Measurements from ENCODE around the gene ALPG. TPM values are rescaled to one million over a fixed set of nuclear protein-coding genes. Genes with fewer than 3 reads are reported as not detected.
A peak's percentile ranks its signal among the peaks of the same experiment; 100 is the strongest.

The ALPG gene
- total and polyA plus RNA-seq, 2 of the 4 experiments (the other 2 are of a cell fraction): not detected

- TF ChIP-seq MAFK (IDR thresholded peaks at IDR 0.05; ENCODE audit: low read depth, low read length) (no peak), RCOR1 (IDR thresholded peaks at IDR 0.05; ENCODE audit: insufficient replicate concordance, low read length) (no peak), POLR2A (IDR thresholded peaks at IDR 0.05; ENCODE audit: low read depth, low read length) (no peak), FOS (IDR thresholded peaks at IDR 0.05; ENCODE audit: low read depth, low read length) (no peak)
- Histone ChIP-seq H3K9me1 (ENCODE audit: insufficient read depth, low read length) (no peaks in the 10 kb centered on the region), H3K79me1 (ENCODE audit: low read depth in 1 of 2, low read length in 2 of 2) (no peaks in the 10 kb centered on the region), H2BK5ac (ENCODE audit: low read depth, low read length, poor library complexity, severe bottlenecking) (no peak overlapping the region), H3K36me3 (ENCODE audit: control insufficient read depth, insufficient read depth, low read length) (no peaks in the 10 kb centered on the region), H3K4me2 (ENCODE audit: low read depth, low read length) (no peak overlapping the region), H2AK9ac (replicated peaks; ENCODE audit: low read depth, low read length, poor library complexity) (no peak overlapping the region), H3K56ac (ENCODE audit: extremely low read depth, insufficient read depth, low read length) (no peak overlapping the region), H3K27ac (ENCODE audit: insufficient read depth, low read length) (no peak overlapping the region), H2BK15ac (ENCODE audit: low read depth, low read length) (no peak overlapping the region), H3K23ac (ENCODE audit: low read depth, low read length) (no peak overlapping the region), H3K4me3 (ENCODE audit: insufficient read depth, low read depth, low read length) (no peak overlapping the region), H4K8ac (ENCODE audit: low read depth in 2 of 2, low read length in 2 of 2) (no peak overlapping the region), H3K9me3 (ENCODE audit: control insufficient read depth, insufficient read depth, low read length) (peaks cover 2% of the 10 kb centered on the region; the same call in 1 of the 2 replicates), H4K91ac (ENCODE audit: insufficient read depth, low read depth, low read length) (no peak overlapping the region), H3K4ac (ENCODE audit: low read depth, low read length) (no peak overlapping the region), H2BK20ac (ENCODE audit: low read depth, low read length) (no peak overlapping the region), H3K9ac (ENCODE audit: low read depth, low read length) (no peak overlapping the region), H4K20me1 (ENCODE audit: insufficient read depth, low read length) (no peaks in the 10 kb centered on the region; the same call in 1 of the 2 replicates), H4K5ac (ENCODE audit: low read depth, low read length) (no peak overlapping the region), H2AFZ (replicated peaks; ENCODE audit: low read length, poor library complexity) (no peak overlapping the region), H3K14ac (replicated peaks; ENCODE audit: low read depth, low read length) (no peak overlapping the region), H2AK5ac (ENCODE audit: low read depth, low read length) (no peak overlapping the region), H3K4me1 (ENCODE audit: control insufficient read depth, insufficient read depth, low read length) (peaks cover 3% of the 10 kb centered on the region; the same call in 1 of the 2 replicates), H3K27me3 (ENCODE audit: control insufficient read depth, insufficient read depth, low read length) (peaks cover 80% of the 10 kb centered on the region), H3K18ac (ENCODE audit: low read depth, low read length) (no peak overlapping the region), H2BK120ac (ENCODE audit: low read depth, low read length) (no peak overlapping the region)
- no CpG with 5 or more reads among the region's 24 CpGs for WGBS, 2 experiments (ENCODE audit: extremely low coverage in 2 of 2, insufficient read length in 1 of 2)
- DNase-seq: peak; percentile 81
- CTCF ChIA-PET: interaction anchor here (0.5 to 1.2 kb wide), 5 partner anchors 8 to 83 kb away, joined by 3 to 9 read pairs (median 4); no protein-coding TSS in a partner anchor
- intact Hi-C loops (cut with micrococcal nuclease) (loop anchor here (5.0 kb wide), 1 partner anchor 39 kb away; no protein-coding TSS in a partner anchor), dilution Hi-C loops (cut with HindIII; ENCODE audit: low sequenced_read_pairs, unreplicated experiment) (no loop called here), in situ Hi-C loops (cut with MboI; ENCODE audit: low sequenced_read_pairs) (no loop called here)
- no TSS peak for BruUV-seq (replicated peaks)
- POLR2A ChIA-PET (ENCODE audit: unreplicated experiment): interaction anchor here (0.5 to 0.7 kb wide), 2 partner anchors 120 to 127 kb away, joined by 3 read pairs; no protein-coding TSS in a partner anchor
- peak; percentile 74 for ATAC-seq (ENCODE audit: low read depth)
Measured at GRCh38 chr2:232385660-232386489, 20.8 kb upstream of the ALPG start.
